Measurements from ENCODE around the gene MCM3AP. TPM values are rescaled to one million over a fixed set of nuclear protein-coding genes. Genes with fewer than 3 reads are reported as not detected.

MCM3AP gene
- total RNA-seq, 1 donor from 2014 or later, result 150 TPM

DNA sequence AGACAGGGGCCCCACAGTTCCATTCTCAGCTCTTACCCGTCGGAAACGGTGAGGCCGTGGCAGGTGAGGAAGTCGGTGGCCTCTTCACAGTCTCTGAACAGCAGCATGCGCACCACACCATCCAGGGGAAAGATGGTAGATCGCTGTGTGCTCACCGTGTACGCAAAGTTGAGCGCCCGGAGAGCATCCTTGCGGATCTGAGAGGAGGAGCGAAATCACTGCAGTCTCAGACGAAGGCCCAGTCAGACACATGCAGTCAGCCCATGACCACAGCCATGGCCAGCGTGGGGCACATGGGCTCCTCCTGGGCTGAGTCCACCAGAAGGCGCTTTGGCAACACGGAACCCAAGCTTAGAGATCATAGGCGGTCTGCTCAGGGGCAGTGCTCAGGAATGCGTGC lies 18.5 kb downstream of the MCM3AP start:
- TF ChIP-seq, protein P1, sequence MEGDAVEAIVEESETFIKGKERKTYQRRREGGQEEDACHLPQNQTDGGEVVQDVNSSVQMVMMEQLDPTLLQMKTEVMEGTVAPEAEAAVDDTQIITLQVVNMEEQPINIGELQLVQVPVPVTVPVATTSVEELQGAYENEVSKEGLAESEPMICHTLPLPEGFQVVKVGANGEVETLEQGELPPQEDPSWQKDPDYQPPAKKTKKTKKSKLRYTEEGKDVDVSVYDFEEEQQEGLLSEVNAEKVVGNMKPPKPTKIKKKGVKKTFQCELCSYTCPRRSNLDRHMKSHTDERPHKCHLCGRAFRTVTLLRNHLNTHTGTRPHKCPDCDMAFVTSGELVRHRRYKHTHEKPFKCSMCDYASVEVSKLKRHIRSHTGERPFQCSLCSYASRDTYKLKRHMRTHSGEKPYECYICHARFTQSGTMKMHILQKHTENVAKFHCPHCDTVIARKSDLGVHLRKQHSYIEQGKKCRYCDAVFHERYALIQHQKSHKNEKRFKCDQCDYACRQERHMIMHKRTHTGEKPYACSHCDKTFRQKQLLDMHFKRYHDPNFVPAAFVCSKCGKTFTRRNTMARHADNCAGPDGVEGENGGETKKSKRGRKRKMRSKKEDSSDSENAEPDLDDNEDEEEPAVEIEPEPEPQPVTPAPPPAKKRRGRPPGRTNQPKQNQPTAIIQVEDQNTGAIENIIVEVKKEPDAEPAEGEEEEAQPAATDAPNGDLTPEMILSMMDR (IDR thresholded peaks at IDR 0.05; ENCODE audit: unreplicated experiment), result no peak
- Mint-ChIP-seq H3K9me3 (no peaks in the 10 kb centered on the region), H3K4me1 (no peaks in the 10 kb centered on the region), H3K27ac (no peak overlapping the region), H3K4me3 (no peak overlapping the region), H3K27me3 (ENCODE audit: low read depth) (no peaks in the 10 kb centered on the region), H3K36me3 (peaks cover 23% of the 10 kb centered on the region)
- DNase-seq (ENCODE audit: low spot score in 2 of 2, unreplicated experiment in 2 of 2), result no peak

DNA sequence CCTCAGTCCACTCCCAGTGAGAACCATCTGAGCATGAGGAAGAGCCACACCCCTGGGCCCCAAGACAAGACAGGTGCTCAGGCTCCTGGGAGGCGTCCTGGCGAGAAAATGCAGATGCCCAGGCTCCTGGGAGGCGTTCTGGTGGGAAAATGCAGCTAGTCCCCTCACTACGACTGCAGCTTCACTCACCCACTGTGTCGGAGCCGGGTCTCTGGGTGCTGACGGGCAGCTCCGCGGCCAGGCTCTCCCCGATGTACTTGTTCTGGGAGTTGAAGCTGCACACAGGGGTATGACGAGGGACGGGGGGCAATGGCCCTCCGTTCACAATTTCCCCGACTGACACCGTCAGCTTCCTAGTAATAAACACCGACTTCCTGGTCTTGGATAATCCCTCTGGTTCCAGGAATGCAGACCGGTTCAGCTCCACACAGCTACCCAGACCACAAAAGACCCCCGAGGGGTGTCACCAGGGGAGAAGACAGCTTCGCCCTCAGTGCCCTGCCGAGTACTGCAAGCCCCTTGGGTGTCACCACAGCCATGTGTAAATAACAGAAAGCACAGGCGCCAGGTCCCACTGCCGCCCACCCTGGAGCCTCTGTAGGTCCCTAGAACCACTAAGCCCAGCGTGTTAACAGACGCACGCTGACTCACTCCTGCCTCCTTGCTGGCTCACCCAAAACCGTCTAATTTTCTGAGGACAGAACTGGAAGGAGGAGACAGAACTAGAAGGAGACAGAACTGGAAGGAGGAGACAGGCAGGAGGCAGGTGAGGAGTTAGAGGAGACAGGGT lies 19.5 kb downstream of the MCM3AP start:
- TF ChIP-seq, protein P1 (IDR thresholded peaks at IDR 0.05; ENCODE audit: unreplicated experiment), result no peak
- Mint-ChIP-seq H3K36me3 (peaks cover 25% of the 10 kb centered on the region), H3K4me1 (no peaks in the 10 kb centered on the region), H3K27me3 (ENCODE audit: low read depth) (no peaks in the 10 kb centered on the region), H3K9me3 (no peaks in the 10 kb centered on the region), H3K4me3 (no peak overlapping the region), H3K27ac (peak overlapping the region; percentile 62)
- no peak for DNase-seq (ENCODE audit: low spot score in 2 of 2, unreplicated experiment in 2 of 2)

DNA sequence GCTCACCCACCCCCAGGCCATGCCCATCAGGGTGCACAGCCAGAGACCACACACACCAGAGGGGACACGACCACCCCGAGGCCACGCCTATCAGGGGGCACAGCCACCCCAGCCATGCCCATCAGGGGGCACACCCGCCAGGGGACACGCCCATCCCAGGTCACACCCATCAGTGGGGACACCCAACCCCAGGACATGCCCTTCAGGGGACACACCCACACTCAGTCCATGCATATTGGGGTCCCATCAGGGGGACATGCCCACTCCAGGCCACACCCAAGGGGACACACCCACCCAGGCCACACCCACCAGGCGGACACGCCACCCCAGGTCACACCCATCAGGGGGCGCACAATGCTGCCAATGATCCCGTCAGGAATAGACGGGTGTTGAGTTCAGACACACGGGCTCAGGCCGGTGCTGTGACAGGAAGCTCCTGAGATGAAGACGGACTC lies 20.7 kb downstream of the MCM3AP start:
- Mint-ChIP-seq H3K27me3 (ENCODE audit: low read depth) (no peaks in the 10 kb centered on the region), H3K4me3 (no peak overlapping the region), H3K4me1 (no peaks in the 10 kb centered on the region), H3K9me3 (no peaks in the 10 kb centered on the region), H3K36me3 (peaks cover 30% of the 10 kb centered on the region), H3K27ac (no peak overlapping the region)
- TF ChIP-seq, protein P1 (IDR thresholded peaks at IDR 0.05; ENCODE audit: unreplicated experiment), result no peak
- DNase-seq (ENCODE audit: low spot score in 2 of 2, unreplicated experiment in 2 of 2), result no peak

DNA sequence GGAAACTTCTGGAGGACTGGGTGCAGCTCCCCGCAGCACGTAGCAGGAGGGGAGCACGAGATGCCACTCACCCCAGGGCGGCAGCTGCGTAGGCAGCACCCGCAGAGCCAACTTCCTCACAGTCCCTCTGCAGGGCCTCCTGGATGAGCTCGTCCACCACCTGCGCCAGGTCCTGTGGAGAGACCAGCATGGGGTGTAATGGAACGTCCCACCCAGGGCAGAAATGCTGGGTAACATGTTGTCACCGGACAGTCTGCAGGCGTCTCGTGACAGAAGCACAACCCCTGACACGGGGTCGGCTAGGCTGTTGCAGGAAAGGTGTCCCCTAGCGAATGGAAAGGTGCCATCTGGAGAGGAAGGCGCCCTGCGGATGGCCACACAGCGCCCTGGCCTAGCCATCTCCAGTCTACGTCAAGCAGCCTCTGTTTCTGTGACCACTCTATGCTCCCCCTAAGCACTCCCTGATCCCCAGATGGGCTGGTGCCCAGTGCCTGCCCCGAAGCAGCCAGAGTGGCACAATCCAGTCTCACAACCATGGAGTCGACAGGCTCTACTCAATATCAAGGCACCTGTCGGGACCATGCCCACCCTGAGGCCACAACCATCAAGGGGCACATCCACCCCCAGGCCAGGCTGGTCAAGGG lies 21.2 kb downstream of the MCM3AP start:
- TF ChIP-seq, protein P1 (IDR thresholded peaks at IDR 0.05; ENCODE audit: unreplicated experiment), result no peak
- Mint-ChIP-seq H3K36me3 (peaks cover 30% of the 10 kb centered on the region), H3K27me3 (ENCODE audit: low read depth) (no peaks in the 10 kb centered on the region), H3K27ac (no peak overlapping the region), H3K4me1 (no peaks in the 10 kb centered on the region), H3K9me3 (no peaks in the 10 kb centered on the region), H3K4me3 (no peak overlapping the region)
- DNase-seq (ENCODE audit: low spot score in 2 of 2, unreplicated experiment in 2 of 2), result no peak

DNA sequence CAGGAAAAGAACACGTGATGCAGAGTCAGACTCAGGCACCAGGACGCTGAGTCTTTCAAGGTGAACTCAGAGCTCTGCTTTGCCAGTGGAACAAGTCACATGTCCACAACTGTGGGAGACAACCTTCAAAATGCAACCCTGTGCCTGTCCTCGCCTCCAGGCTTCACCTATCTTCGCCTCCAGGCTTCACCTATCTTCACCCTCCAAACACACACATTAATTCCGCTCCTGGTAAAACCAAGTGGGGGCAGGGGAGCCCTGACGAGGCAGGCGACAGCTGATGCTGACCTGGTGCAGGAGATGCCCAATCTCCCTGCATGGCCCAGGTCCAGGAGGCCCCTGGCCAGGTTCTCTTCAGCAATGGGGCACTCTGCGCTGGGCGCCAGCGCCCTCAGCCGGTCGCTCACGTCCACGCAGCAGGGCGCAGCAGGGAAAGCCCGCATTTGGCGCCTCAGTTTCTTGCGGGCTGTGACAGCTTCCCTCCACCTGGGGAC lies 28.9 kb downstream of the MCM3AP start:
- H3K36me3 Mint-ChIP-seq, result peaks cover 46% of the 10 kb centered on the region
- H3K4me3 Mint-ChIP-seq, result no peak overlapping the region
- H3K4me1 Mint-ChIP-seq, result no peaks in the 10 kb centered on the region
- DNase-seq (ENCODE audit: low spot score in 2 of 2, unreplicated experiment in 2 of 2), result no peak
- H3K27me3 Mint-ChIP-seq (ENCODE audit: low read depth), result no peaks in the 10 kb centered on the region
- TF ChIP-seq, protein P1 (IDR thresholded peaks at IDR 0.05; ENCODE audit: unreplicated experiment), result no peak
- no peak overlapping the region for H3K27ac Mint-ChIP-seq
- no peaks in the 10 kb centered on the region for H3K9me3 Mint-ChIP-seq
